Left ventricle myocardium inferior (tissue), 1 donor: ENCODE data around the gene SHISAL1. TPM values are rescaled to one million over a fixed set of nuclear protein-coding genes. Genes with fewer than 3 reads are reported as not detected.

Experiments used
- DNase-seq: peaks from one replicate; pipeline ENCODE4 v3.0.0-alpha.2; 2020
- H3K27ac ChIP-seq: fragments of 200-600 bp; replicated peaks from 2 replicates; pipeline ENCODE4 v1.8.0; 2021
- H3K27me3 ChIP-seq: fragments of 200-600 bp; 2 replicates; pipeline ENCODE4 v1.8.0; 2021; ENCODE audit warnings: low read depth
- H3K36me3 ChIP-seq: fragments of 200-600 bp; 2 replicates; pipeline ENCODE4 v1.8.0; 2021
- H3K4me1 ChIP-seq: fragments of 200-600 bp; 2 replicates; pipeline ENCODE4 v1.8.0; 2021
- H3K4me3 ChIP-seq: fragments of 200-600 bp; 2 replicates; pipeline ENCODE4 v1.8.0; 2021; ENCODE audit warnings: mild to moderate bottlenecking, moderate library complexity
- H3K9me3 ChIP-seq: fragments of 200-600 bp; replicated peaks from 2 replicates; pipeline ENCODE4 v1.8.0; 2021
- intact Hi-C: fragments of 100-400 bp; cut with micrococcal nuclease; formaldehyde crosslinking; loops from one replicate; pipeline ENCODE4 v1.11.0; 2022
- total RNA-seq: library from RNA; stranded (reverse); fragmentation: NEBNext Ultra II Directional; extraction: Animal tissue kit (Norgen Biotek cat#: 25700); gene quantifications from one replicate; pipeline ENCODE4 v1.2.1, GENCODE V29; 2021
- TF ChIP-seq, protein P1 (sequence below): fragments of 200-600 bp; IDR thresholded peaks from 2 replicates; pipeline ENCODE4 v1.8.0; 2021; ENCODE audit warnings: antibody characterized with exemption, mild to moderate bottlenecking, borderline replicate concordance
- donor health status: DM: no; HTN: yes; CAD: no; lungs with severe emphysema.

SHISAL1 gene
- total RNA-seq, 1 donor from 2014 or later, result 1.3 TPM

- TF ChIP-seq, protein P1, sequence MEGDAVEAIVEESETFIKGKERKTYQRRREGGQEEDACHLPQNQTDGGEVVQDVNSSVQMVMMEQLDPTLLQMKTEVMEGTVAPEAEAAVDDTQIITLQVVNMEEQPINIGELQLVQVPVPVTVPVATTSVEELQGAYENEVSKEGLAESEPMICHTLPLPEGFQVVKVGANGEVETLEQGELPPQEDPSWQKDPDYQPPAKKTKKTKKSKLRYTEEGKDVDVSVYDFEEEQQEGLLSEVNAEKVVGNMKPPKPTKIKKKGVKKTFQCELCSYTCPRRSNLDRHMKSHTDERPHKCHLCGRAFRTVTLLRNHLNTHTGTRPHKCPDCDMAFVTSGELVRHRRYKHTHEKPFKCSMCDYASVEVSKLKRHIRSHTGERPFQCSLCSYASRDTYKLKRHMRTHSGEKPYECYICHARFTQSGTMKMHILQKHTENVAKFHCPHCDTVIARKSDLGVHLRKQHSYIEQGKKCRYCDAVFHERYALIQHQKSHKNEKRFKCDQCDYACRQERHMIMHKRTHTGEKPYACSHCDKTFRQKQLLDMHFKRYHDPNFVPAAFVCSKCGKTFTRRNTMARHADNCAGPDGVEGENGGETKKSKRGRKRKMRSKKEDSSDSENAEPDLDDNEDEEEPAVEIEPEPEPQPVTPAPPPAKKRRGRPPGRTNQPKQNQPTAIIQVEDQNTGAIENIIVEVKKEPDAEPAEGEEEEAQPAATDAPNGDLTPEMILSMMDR, result no peak
- DNase-seq, result no peak
These were observed 36.3 kb upstream of the SHISAL1 start for GRCh38 chr22:44348971-44349560.

DNA sequence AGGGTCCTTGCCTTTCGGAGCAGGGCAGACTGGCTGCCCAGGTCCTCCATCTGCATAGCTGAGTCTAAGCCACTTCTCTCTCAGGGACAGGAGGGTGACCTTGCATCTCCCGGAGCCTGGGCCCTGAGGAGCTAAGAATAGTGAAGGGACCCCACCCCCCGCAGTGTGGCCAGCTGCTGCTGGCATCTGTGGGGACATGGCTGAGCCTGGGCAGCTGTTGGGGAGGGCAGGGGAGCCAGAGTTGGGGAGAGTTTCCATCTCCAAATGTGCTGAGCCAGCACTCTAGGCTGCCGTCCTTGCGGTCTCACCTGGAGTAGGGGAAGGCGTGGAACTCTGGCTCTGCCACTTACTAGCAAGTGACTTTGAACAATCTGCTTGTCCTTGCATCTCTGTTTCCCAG is 34.8 kb upstream of the SHISAL1 start:
- Histone ChIP-seq H3K27ac (no peak overlapping the region), H3K36me3 (no peaks in the 10 kb centered on the region), H3K27me3 (peaks cover 28% of the 10 kb centered on the region), H3K4me1 (peaks cover 9% of the 10 kb centered on the region), H3K4me3 (no peak overlapping the region), H3K9me3 (no peaks in the 10 kb centered on the region)
- TF ChIP-seq, protein P1, result no peak
- DNase-seq, result no peak
- intact Hi-C loops, result no loop called here

More at GRCh38 chr22:44348971-44349560, 36.3 kb upstream of the SHISAL1 start:
- Histone ChIP-seq H3K27me3 (peaks cover 40% of the 10 kb centered on the region), H3K36me3 (no peaks in the 10 kb centered on the region), H3K4me3 (no peak overlapping the region), H3K9me3 (no peaks in the 10 kb centered on the region), H3K4me1 (peaks cover 9% of the 10 kb centered on the region), H3K27ac (no peak overlapping the region)
- intact Hi-C loops, result no loop called here

GRCh38 chr22:44347080-44347479 is 34.3 kb upstream of the SHISAL1 start:
- H3K4me1 ChIP-seq, result peaks cover 10% of the 10 kb centered on the region
- TF ChIP-seq, protein P1, result no peak
- no peaks in the 10 kb centered on the region for H3K36me3 ChIP-seq
- H3K27ac ChIP-seq, result no peak overlapping the region
- H3K4me3 ChIP-seq, result no peak overlapping the region
- DNase-seq, result no peak
- intact Hi-C loops, result no loop called here
- no peaks in the 10 kb centered on the region for H3K9me3 ChIP-seq
- peaks cover 23% of the 10 kb centered on the region for H3K27me3 ChIP-seq

- DNase-seq, result no peak
- H3K4me3 ChIP-seq, result no peak overlapping the region
- no peak overlapping the region for H3K27ac ChIP-seq
- TF ChIP-seq, protein P1, result no peak
- no peaks in the 10 kb centered on the region for H3K9me3 ChIP-seq
- H3K36me3 ChIP-seq, result no peaks in the 10 kb centered on the region
- H3K4me1 ChIP-seq, result peaks cover 17% of the 10 kb centered on the region
- peaks cover 11% of the 10 kb centered on the region for H3K27me3 ChIP-seq
- intact Hi-C loops, result no loop called here
These were observed 33.1 kb upstream of the SHISAL1 start for GRCh38 chr22:44345872-44346271.

GRCh38 chr22:44344407-44344806 is 31.7 kb upstream of the SHISAL1 start:
- intact Hi-C loops, result no loop called here
- no peak for DNase-seq
- H3K4me3 ChIP-seq, result no peak overlapping the region

More at GRCh38 chr22:44344407-44344806, 31.7 kb upstream of the SHISAL1 start:
- Histone ChIP-seq H3K27ac (no peak overlapping the region), H3K36me3 (no peaks in the 10 kb centered on the region), H3K9me3 (no peaks in the 10 kb centered on the region), H3K4me1 (peaks cover 17% of the 10 kb centered on the region), H3K27me3 (no peaks in the 10 kb centered on the region)
- TF ChIP-seq, protein P1, result no peak
